Loucy (cell line): Measurements from ENCODE around the gene MIEN1.
"Not testable (repeated sequence)": the region's sequence is repeated elsewhere in the genome, so short reads cannot be mapped to it uniquely, and the experiment has no call there.

Experiments used
- H2AFZ ChIP-seq: fragments of 200-600 bp; sonication (generic); 2 replicates; pipeline ENCODE4 v1.6.0; 2016; ENCODE audit warnings: antibody characterized with exemption, mild to moderate bottlenecking, low read length, moderate library complexity
- H3F3A ChIP-seq: fragments of 200-600 bp; 2 replicates; pipeline ENCODE4 v1.6.0; 2016; ENCODE audit warnings: antibody characterized with exemption, low read depth, mild to moderate bottlenecking
- H3K27me3 ChIP-seq: fragments of 200-600 bp; sonication (generic); 2 replicates; pipeline ENCODE4 v1.6.1; 2014; ENCODE audit warnings: low read length, mild to moderate bottlenecking; ENCODE audit not compliant: insufficient read depth, poor library complexity, severe bottlenecking
- H3K36me3 ChIP-seq: fragments of 200-600 bp; sonication (generic); 2 replicates; pipeline ENCODE4 v1.6.1; 2016; ENCODE audit warnings: low read length; ENCODE audit not compliant: insufficient read depth
- H3K4me1 ChIP-seq: fragments of 200-600 bp; sonication (generic); 2 replicates; pipeline ENCODE4 v1.5.1; 2014; ENCODE audit warnings: low read length, mild to moderate bottlenecking; ENCODE audit not compliant: insufficient read depth, poor library complexity, severe bottlenecking
- H3K4me2 ChIP-seq: fragments of 200-600 bp; sonication (generic); 2 replicates; pipeline ENCODE4 v1.6.0; 2014; ENCODE audit warnings: antibody characterized with exemption, low read length, low read depth, mild to moderate bottlenecking; ENCODE audit not compliant: poor library complexity, severe bottlenecking
- H3K4me3 ChIP-seq: fragments of 200-600 bp; sonication (generic); 2 replicates; pipeline ENCODE4 v1.5.1; 2014; ENCODE audit warnings: low read length, mild to moderate bottlenecking, mixed read lengths; ENCODE audit not compliant: poor library complexity, severe bottlenecking
- H3K79me2 ChIP-seq: fragments of 200-600 bp; sonication (generic); 2 replicates; pipeline ENCODE4 v1.6.1; 2014; ENCODE audit warnings: low read length; ENCODE audit not compliant: insufficient read depth
- H3K9ac ChIP-seq: fragments of 200-600 bp; sonication (generic); 2 replicates; pipeline ENCODE4 v1.6.0; 2014; ENCODE audit warnings: mild to moderate bottlenecking, low read depth, low read length, moderate library complexity; ENCODE audit not compliant: poor library complexity, severe bottlenecking
- H3K9me2 ChIP-seq: fragments of 200-600 bp; sonication (generic); replicated peaks from 2 replicates; pipeline ENCODE4 v1.6.1; 2016; ENCODE audit warnings: low read depth, low read length, mixed read lengths
- H3K9me3 ChIP-seq: fragments of 200-600 bp; sonication (generic); 2 replicates; pipeline ENCODE4 v1.6.1; 2014; ENCODE audit warnings: mild to moderate bottlenecking, antibody characterized with exemption, low read length, low read depth; ENCODE audit not compliant: insufficient read depth
- H4K20me1 ChIP-seq: fragments of 200-600 bp; sonication (generic); 2 replicates; pipeline ENCODE4 v1.6.0; 2014; ENCODE audit warnings: antibody characterized with exemption, low read length, mild to moderate bottlenecking; ENCODE audit not compliant: insufficient read depth, poor library complexity, severe bottlenecking
- EZH2phosphoT487 ChIP-seq: fragments of 200-600 bp; IDR thresholded peaks from 2 replicates; pipeline ENCODE4 v1.6.1; 2018; ENCODE audit warnings: antibody characterized with exemption, mild to moderate bottlenecking, moderate library complexity, borderline replicate concordance
- TF ChIP-seq, protein P1 (sequence below): fragments of 200-600 bp; sonication (generic); conservative IDR thresholded peaks from 2 replicates; pipeline ENCODE4 v1.5.1; 2014; ENCODE audit warnings: mild to moderate bottlenecking, antibody characterized with exemption, low read length

MIEN1 gene

DNA sequence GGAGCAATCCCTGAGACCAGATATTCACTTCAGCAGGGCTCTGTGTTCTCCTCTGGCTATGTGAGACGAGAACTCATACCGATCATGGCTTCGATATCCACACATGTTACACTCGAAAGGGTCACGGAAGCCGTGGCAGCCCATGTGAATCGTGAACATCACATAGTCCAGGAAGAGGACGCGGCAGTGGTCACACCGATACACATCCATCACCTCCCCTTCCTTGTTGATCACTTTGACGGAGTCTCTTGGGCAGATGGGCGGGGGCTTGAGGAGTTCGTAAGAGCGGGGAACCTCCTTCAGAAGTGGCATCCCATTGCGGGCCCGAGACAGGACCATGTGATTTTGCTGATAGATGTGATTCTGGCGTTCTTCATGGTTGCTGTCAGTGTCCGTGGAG is 35.4 kb upstream of the MIEN1 start:
- H2AFZ ChIP-seq: no peak overlapping the region
- no peaks in the 10 kb centered on the region for H3K9me2 ChIP-seq
- H3F3A ChIP-seq: 0 out of 2 replicates have a peak, but pooled peaks cover 4% of the 10 kb centered on the region
- H4K20me1 ChIP-seq: no peaks in the 10 kb centered on the region
- no peak overlapping the region for H3K9ac ChIP-seq
- peaks cover 16% of the 10 kb centered on the region for H3K4me1 ChIP-seq
- H3K4me2 ChIP-seq: no peak overlapping the region
- H3K27me3 ChIP-seq: no peaks in the 10 kb centered on the region
- TF ChIP-seq, protein P1, sequence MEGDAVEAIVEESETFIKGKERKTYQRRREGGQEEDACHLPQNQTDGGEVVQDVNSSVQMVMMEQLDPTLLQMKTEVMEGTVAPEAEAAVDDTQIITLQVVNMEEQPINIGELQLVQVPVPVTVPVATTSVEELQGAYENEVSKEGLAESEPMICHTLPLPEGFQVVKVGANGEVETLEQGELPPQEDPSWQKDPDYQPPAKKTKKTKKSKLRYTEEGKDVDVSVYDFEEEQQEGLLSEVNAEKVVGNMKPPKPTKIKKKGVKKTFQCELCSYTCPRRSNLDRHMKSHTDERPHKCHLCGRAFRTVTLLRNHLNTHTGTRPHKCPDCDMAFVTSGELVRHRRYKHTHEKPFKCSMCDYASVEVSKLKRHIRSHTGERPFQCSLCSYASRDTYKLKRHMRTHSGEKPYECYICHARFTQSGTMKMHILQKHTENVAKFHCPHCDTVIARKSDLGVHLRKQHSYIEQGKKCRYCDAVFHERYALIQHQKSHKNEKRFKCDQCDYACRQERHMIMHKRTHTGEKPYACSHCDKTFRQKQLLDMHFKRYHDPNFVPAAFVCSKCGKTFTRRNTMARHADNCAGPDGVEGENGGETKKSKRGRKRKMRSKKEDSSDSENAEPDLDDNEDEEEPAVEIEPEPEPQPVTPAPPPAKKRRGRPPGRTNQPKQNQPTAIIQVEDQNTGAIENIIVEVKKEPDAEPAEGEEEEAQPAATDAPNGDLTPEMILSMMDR: no peak
- TF ChIP-seq EZH2phosphoT487: no peak
- no peaks in the 10 kb centered on the region for H3K9me3 ChIP-seq
- H3K36me3 ChIP-seq: no peaks in the 10 kb centered on the region
- H3K4me3 ChIP-seq: no peak overlapping the region
- H3K79me2 ChIP-seq: no peaks in the 10 kb centered on the region

DNA sequence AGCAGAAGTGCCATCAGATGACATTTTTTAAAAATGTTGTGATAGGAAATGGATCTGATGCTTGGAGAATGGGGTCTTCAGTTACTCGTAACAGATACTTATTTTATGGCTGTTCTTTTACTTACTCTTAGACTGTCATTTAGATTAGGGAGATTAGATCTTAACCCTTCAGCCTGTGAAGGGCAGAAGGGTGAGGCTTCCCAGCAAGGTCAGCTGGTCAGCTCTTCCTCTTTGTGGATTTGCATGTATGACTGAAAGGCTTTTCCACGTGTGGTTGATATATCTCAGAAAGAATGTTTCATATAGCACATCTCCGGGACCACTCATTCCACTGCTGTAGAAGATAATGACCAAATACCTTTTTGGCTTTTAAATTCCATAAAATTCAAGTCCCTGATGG is 34.8 kb upstream of the MIEN1 start:
- Histone ChIP-seq H3F3A (0 out of 2 replicates have a peak, but pooled peaks cover under 1% of the 10 kb centered on the region), H3K27me3 (no peaks in the 10 kb centered on the region), H3K9ac (no peak overlapping the region), H4K20me1 (no peaks in the 10 kb centered on the region), H3K79me2 (no peaks in the 10 kb centered on the region), H3K4me3 (no peak overlapping the region), H3K4me1 (peaks cover 10% of the 10 kb centered on the region), H2AFZ (no peak overlapping the region), H3K4me2 (no peak overlapping the region), H3K36me3 (no peaks in the 10 kb centered on the region), H3K9me2 (no peaks in the 10 kb centered on the region), H3K9me3 (no peaks in the 10 kb centered on the region)
- no peak for TF ChIP-seq EZH2phosphoT487

DNA sequence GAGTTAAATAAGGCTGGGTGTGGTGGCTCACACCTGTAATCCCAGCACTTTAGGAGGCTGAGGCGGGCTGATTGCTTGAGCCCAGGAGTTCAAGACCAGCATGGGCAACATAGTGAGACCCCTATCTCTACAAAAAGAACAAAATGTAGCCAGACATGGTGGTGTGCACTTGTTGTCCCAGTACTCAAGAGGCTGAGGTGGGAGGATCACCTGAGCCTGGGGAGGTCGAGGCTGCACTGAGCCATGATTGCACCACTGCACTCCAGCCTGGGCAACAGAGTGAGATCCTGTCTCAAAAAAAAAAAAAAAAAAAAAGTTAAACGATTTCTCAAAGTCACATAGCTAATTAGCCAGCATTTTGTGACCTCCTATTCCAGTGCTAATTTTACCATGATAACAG is 33.8 kb upstream of the MIEN1 start:
- not testable (repeated sequence) for H3K79me2 ChIP-seq, H3K4me3 ChIP-seq, H3K27me3 ChIP-seq

DNA sequence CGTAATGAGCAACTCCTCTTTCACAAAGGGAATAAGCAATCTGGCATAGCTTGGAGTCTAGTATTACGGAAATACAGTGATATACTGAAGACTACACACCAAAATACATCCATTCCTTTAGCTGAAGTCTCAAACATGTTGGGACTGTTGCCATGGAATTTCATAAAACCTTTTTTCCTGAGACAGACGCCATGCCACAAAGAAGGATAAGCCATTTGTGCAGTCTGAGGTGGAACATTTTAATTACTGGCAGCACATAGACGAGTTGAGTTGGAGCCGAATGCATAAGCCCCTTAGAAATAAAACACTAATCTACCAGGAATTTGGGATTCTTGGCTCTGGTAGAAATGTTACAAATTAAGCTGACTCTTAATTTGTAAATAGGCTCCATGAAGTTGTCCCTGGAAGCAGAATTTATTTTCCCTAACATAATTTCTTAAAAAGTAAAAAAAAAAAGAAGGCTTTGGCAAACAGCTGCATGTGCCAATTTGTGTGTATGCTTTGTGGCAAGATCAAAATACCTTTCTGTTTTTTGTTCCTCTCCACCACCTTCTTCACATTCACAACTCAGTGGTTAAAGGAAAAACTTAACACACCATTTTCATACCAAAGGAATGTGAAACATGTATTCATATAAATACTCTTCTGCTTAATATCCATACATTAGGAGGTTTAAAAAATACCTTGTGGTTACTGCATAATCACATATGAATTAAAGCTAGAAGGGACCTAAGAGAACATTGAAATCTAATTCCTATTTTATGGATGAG is 32.9 kb upstream of the MIEN1 start:
- no peak overlapping the region for H2AFZ ChIP-seq
- no peaks in the 10 kb centered on the region for H3K9me2 ChIP-seq
- peaks cover under 1% of the 10 kb centered on the region for H3K4me1 ChIP-seq
- H3K4me3 ChIP-seq: no peak overlapping the region
- TF ChIP-seq, protein P1: no peak
- no peak for TF ChIP-seq EZH2phosphoT487
- H3K4me2 ChIP-seq: no peak overlapping the region
- H3K36me3 ChIP-seq: no peaks in the 10 kb centered on the region
- no peaks in the 10 kb centered on the region for H3K79me2 ChIP-seq
- no peaks in the 10 kb centered on the region for H3K9me3 ChIP-seq
- no peaks in the 10 kb centered on the region for H3F3A ChIP-seq
- H4K20me1 ChIP-seq: no peaks in the 10 kb centered on the region
- no peaks in the 10 kb centered on the region for H3K27me3 ChIP-seq
- no peak overlapping the region for H3K9ac ChIP-seq

More for the DNA sequence above, 33.8 kb upstream of the MIEN1 start:
- not testable (repeated sequence) for H3K36me3 ChIP-seq, H3K4me2 ChIP-seq, H3K9me3 ChIP-seq, H4K20me1 ChIP-seq, H3K9me2 ChIP-seq, H3K4me1 ChIP-seq, H3F3A ChIP-seq, H2AFZ ChIP-seq, H3K9ac ChIP-seq
